LNCaP clone FGC (cell line): ENCODE data around the gene MAP4K1.

ENCODE experiments used
- DNase-seq: peaks from one replicate; pipeline ENCODE4 v3.0.0-alpha.2; 2011; ENCODE audit warnings: low read depth
- H3K4me3 ChIP-seq: 2 replicates; pipeline ENCODE4 v1.5.1; 2011; ENCODE audit warnings: mild to moderate bottlenecking, low read depth, low read length, control low read depth
- TF ChIP-seq, protein P1 (sequence below): IDR thresholded peaks from 2 replicates; pipeline ENCODE4 v1.5.1; 2012; ENCODE audit warnings: mild to moderate bottlenecking; ENCODE audit not compliant: control insufficient read depth, insufficient read depth; ENCODE audit errors: extremely low read depth

Gene MAP4K1

GRCh38 chr19:38658462-38659306, 40.9 kb upstream of the MAP4K1 start:
- H3K4me3 ChIP-seq, result peak overlapping the region; percentile 40
- TF ChIP-seq, protein P1, sequence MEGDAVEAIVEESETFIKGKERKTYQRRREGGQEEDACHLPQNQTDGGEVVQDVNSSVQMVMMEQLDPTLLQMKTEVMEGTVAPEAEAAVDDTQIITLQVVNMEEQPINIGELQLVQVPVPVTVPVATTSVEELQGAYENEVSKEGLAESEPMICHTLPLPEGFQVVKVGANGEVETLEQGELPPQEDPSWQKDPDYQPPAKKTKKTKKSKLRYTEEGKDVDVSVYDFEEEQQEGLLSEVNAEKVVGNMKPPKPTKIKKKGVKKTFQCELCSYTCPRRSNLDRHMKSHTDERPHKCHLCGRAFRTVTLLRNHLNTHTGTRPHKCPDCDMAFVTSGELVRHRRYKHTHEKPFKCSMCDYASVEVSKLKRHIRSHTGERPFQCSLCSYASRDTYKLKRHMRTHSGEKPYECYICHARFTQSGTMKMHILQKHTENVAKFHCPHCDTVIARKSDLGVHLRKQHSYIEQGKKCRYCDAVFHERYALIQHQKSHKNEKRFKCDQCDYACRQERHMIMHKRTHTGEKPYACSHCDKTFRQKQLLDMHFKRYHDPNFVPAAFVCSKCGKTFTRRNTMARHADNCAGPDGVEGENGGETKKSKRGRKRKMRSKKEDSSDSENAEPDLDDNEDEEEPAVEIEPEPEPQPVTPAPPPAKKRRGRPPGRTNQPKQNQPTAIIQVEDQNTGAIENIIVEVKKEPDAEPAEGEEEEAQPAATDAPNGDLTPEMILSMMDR, result no peak
- peak; percentile 100 for DNase-seq

GRCh38 chr19:38657633-38658222, 40.0 kb upstream of the MAP4K1 start:
- no peak overlapping the region for H3K4me3 ChIP-seq
- no peak for DNase-seq
- TF ChIP-seq, protein P1, result no peak; the same call in 1 of the 2 replicates

GRCh38 chr19:38656171-38656981, 38.6 kb upstream of the MAP4K1 start:
- no peak overlapping the region for H3K4me3 ChIP-seq
- no peak for DNase-seq
- TF ChIP-seq, protein P1, result no peak

DNA sequence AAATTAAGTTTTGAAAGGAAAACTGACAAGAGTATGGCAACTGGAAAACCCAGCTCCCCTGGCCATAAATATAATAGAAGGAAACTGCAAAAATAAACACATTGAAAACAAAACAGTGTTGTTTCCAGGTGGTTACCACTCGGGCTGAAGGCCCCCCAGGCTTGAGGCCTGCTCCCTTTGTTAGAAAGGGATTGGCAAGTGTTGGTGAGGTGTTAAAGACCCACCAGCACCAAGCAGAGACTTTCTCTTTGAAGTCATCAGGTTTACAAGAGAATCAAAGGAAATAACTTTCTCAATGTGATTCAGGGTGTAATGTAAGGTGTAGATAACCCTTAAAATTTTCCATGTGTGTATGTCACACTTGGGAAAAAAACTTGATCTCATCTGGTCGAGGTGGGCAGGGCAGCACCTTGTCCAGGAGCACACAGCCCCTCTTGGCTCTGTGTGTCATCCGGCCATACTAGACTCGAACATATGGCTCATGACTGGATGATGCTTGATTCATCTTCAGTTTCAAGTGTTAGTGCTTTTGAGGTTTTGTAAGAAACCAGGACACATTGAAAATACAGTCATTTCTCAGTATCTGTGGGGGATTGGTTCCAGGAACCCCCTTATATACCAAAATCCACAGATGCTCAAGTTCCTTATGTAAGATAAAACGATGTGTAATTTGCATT, 37.5 kb upstream of the MAP4K1 start:
- TF ChIP-seq, protein P1, result no peak
- H3K4me3 ChIP-seq, result no peak overlapping the region
- DNase-seq, result no peak

DNA sequence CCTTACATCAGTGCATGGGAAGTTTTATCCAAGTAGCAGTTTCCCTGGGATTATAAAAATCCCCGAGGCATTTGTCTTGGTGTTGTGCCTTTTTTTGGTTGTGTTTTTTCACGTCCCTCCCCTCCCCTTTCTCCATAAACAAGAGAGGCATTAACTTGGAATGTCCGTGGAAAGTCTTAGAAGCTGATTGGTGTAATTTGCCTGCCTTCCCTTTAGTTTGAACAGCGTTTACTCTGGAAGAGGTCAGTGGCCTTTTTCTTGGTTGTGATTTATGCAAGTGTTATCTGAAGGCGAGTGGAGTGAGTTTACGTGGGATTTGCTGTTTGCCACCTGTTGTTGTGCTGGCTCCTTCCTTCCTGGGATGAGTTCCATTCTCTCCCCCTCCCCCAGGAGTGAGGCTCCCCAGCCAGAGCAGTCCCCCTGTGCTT, 36.9 kb upstream of the MAP4K1 start:
- no peak for DNase-seq
- TF ChIP-seq, protein P1, result no peak
- H3K4me3 ChIP-seq, result no peak overlapping the region

DNA sequence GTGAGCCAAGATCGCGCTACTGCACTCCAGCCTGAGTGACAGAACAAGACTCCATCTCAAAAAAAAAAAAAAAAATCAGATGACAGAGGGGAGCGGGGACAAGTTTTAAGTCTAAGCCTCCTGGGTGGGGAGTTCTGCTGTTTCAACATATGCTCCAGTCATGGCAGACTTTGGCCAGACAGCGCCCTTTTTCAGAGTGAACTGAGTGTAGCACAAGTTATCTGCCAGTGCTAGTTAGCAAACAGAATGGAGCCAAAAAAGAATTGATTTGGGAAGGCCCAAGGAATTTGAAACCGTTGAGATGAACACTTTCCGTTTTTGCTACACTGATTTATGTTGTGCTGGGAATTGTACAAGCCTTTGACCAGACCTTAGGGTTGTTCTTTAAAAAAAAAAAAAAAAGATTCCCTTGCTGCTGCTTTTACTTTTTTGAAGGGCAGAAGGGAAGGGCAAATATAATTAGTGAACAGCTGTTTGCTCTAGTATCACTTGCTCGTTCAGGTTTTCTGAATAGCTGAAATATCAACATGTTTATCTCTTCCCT, 35.3 kb upstream of the MAP4K1 start:
- TF ChIP-seq, protein P1, result no peak
- no peak overlapping the region for H3K4me3 ChIP-seq
- DNase-seq, result no peak
